ENCODE measurements around the gene FTH1. TPM values are rescaled to one million over a fixed set of nuclear protein-coding genes. Genes with fewer than 3 reads are reported as not detected.
A peak's percentile ranks its signal among the peaks of the same experiment; 100 is the strongest.
"Not testable (repeated sequence)": the region's sequence is repeated elsewhere in the genome, so short reads cannot be mapped to it uniquely, and the experiment has no call there.

Gene FTH1
- total and polyA plus RNA-seq, 3 donors from 2014 or later: 1,162 to 2,237 (median 1,419) TPM

DNA sequence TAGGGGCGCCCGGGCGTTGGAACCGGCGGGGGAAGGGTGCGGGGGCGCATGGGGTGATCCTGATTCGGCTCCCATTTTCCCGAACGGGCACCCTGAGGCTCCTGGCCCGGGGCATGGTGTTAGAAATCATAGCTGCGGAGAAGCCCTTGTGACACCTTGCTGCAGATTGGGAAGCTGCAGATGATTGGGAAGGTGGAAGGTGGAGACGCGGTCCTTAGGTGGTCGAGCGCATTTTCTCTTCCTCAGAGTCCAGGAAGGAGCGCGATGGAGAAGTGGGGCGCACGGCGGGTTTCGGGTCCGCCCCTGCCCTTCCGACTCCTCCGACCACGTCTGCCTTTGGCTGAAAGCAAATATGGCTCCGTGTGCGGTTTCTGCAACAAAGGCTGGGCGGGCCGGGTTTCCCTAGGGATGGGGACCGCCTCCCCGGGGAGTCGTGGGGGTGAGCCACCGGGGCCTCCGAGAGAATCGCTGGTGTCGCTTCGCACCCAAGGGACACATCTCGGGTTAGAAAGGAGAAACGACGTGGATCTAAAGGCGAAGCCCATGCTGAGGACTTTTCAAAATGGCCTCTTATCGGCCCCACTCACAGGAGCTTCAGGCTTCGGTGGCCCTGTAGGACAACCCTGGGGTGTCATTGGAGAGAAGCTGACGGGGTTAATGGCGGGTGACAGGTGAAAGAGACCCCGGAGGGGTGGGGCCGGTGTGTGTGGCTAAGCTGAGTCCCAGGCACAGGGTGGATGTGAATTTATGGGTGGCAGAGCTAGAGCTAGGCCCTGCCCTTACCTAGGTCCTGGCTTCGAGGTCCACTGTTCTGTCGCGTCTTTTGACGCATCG is 707 bp upstream of the FTH1 start:
- 10 to 19% methylated on average over 28 to 53 of the region's 53 CpGs for WGBS, 2 donors
- H3K9me3 ChIP-seq: no peaks in the 10 kb centered on the region
- intact Hi-C loops (cut with DNase I; ENCODE audit: low total_unique reads): no loop called here
- no peaks in the 10 kb centered on the region for H3K36me3 ChIP-seq (ENCODE audit: low read depth, missing control alignments)
- peak overlapping the region; percentile 97 to 100 for H3K27ac ChIP-seq
- no peak for TF ChIP-seq POLR2A (IDR thresholded peaks at IDR 0.05)
- TF ChIP-seq, protein P1, sequence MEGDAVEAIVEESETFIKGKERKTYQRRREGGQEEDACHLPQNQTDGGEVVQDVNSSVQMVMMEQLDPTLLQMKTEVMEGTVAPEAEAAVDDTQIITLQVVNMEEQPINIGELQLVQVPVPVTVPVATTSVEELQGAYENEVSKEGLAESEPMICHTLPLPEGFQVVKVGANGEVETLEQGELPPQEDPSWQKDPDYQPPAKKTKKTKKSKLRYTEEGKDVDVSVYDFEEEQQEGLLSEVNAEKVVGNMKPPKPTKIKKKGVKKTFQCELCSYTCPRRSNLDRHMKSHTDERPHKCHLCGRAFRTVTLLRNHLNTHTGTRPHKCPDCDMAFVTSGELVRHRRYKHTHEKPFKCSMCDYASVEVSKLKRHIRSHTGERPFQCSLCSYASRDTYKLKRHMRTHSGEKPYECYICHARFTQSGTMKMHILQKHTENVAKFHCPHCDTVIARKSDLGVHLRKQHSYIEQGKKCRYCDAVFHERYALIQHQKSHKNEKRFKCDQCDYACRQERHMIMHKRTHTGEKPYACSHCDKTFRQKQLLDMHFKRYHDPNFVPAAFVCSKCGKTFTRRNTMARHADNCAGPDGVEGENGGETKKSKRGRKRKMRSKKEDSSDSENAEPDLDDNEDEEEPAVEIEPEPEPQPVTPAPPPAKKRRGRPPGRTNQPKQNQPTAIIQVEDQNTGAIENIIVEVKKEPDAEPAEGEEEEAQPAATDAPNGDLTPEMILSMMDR (IDR thresholded peaks at IDR 0.05): no peak
- no peaks in the 10 kb centered on the region for H3K27me3 ChIP-seq
- peaks cover 49% of the 10 kb centered on the region for H3K4me1 ChIP-seq
- H3K4me3 ChIP-seq: peak overlapping the region; percentile 94 to 99
- DNase-seq: no peak

DNA sequence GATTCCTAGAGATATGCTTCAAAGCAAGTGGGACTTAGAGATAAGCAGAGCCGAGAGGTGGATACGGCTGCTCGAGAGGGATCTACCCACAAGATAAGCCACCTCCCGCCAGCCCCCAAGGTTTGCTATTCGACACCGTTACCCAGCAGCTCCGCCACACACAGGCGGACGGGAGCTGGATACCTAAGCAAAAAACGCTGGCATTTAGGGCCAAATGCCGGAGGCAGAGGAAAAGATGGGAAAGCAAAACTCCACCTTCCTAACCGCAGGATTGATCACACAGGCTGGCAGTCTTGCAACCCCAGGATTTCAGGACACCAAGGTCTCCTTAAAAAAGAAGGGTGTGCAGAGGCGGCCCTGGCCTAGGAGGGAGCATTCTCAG is 709 bp downstream of the FTH1 start:
- Histone ChIP-seq H3K4me3 (peak overlapping the region; percentile 94 to 99), H3K9me3 (no peaks in the 10 kb centered on the region), H3K36me3 (ENCODE audit: low read depth, missing control alignments) (no peaks in the 10 kb centered on the region), H3K27me3 (no peaks in the 10 kb centered on the region), H3K4me1 (peaks cover 45% of the 10 kb centered on the region), H3K27ac (peak overlapping the region; percentile 97 to 100)
- peak; percentile 22 for DNase-seq
- 0 to 1% methylated on average over 13 of the region's 13 CpGs for WGBS, 2 donors
- intact Hi-C loops (cut with DNase I; ENCODE audit: low total_unique reads): no loop called here
- TF ChIP-seq, protein P1 (IDR thresholded peaks at IDR 0.05): no peak
- no peak for TF ChIP-seq POLR2A (IDR thresholded peaks at IDR 0.05)

DNA sequence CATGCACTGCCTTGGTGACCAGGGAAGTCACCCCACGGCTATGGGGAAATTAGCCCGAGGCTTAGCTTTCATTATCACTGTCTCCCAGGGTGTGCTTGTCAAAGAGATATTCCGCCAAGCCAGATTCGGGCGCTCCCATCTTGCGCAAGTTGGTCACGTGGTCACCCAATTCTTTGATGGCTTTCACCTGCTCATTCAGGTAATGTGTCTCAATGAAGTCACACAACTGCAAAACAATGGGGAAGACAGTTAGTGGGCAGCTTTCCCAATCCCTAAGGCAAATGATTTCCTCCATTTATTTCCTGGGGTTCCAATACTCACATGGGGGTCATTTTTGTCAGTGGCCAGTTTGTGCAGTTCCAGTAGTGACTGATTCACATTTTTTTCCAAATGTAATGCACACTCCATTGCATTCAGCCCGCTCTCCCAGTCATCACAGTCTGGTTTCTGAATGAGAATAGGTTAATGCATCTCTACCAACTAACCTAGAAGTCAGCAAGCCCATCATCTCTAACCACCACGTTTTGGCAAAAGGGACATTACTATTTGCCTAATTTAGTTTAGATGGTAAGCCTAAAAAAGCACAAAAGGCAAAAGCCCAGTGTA is 2.7 kb downstream of the FTH1 start:
- Histone ChIP-seq H3K4me3 (peak overlapping the region in 1 of 2 donors; percentile 94), H3K27ac (peak overlapping the region; percentile 97 to 100), H3K4me1 (peaks cover 42% of the 10 kb centered on the region)
- H3K9me3 ChIP-seq; intact Hi-C loops (cut with DNase I; ENCODE audit: low total_unique reads); H3K36me3 ChIP-seq (ENCODE audit: low read depth, missing control alignments); H3K27me3 ChIP-seq: not testable (repeated sequence)
- WGBS, 2 donors: 53 to 56% methylated on average over 9 of the region's 9 CpGs
- DNase-seq: peak; percentile 32

DNA sequence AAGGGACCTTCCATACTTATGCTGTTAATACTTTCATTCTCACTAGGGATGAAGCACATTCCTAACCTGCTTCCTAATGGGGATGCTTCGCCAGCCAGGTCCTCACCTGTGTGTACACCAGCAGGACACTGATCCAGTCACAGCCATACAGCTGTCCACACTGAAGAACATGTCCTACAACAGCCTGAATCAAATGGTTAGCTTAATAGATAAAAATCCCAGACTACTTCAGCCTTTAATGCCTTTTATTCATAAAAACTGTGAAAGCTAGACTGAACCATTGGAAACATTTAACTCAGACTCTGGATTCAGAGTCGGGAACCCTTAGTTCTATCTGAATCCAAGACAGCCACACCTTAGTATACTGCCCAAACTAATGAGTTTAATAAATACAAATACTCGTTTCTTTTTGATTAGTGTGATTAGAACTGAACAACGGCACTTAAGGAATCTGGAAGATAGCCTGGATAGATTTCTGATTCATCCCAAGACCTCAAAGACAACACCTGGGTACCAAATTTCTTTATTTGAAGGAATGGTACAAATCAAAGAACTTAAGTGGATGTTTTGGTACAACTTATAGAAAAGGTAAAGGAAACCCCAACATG is 3.3 kb downstream of the FTH1 start:
- TF ChIP-seq, protein P1 (IDR thresholded peaks at IDR 0.05): no peak
- TF ChIP-seq POLR2A (IDR thresholded peaks at IDR 0.05): no peak
- peaks cover 38% of the 10 kb centered on the region for H3K4me1 ChIP-seq
- intact Hi-C loops (cut with DNase I; ENCODE audit: low total_unique reads): no loop called here
- H3K9me3 ChIP-seq: no peaks in the 10 kb centered on the region
- DNase-seq: peak; percentile 18
- 53% methylated on average over 4 of the region's 4 CpGs for WGBS, 2 donors
- H3K27me3 ChIP-seq: no peaks in the 10 kb centered on the region
- no peak overlapping the region for H3K4me3 ChIP-seq
- H3K36me3 ChIP-seq (ENCODE audit: low read depth, missing control alignments): no peaks in the 10 kb centered on the region
- peak overlapping the region; percentile 97 to 100 for H3K27ac ChIP-seq

DNA sequence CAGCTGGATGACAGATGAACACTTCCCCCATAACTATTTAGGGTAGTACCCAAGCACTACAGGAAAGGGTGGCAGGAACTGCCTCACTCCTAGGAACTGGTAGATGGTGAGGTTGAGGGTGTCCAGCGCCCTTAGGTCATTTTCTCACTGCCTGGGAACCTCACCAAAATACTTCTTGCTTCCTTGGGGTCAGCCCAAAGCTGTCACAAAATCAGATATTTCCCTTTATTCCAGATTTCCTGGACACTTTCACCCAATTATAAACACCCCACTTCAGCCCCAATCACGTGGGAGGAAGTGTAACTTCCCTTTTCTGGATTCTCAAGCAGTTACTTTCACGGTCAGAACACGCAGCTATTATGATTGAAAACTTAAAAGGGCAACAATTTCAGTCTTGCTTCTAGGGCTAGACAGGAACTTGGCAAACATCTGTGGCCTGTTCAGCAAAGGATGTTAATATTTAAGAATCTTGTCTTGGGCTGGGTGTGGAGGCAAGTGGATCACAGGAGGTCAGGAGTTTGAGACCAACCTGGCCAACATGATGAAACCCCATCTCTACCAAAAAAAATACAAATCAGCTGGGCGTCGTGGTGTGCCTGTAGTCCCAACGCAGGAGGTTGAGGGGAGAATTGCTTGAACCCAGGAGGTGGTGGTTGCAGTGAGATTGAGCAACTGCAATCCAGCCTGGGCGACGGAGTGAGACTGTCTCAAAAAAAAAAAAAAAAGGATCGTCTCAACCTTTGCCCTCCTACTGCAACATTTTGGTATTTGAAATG is 4.0 kb downstream of the FTH1 start:
- no peaks in the 10 kb centered on the region for H3K36me3 ChIP-seq (ENCODE audit: low read depth, missing control alignments)
- no peaks in the 10 kb centered on the region for H3K9me3 ChIP-seq
- no peaks in the 10 kb centered on the region for H3K27me3 ChIP-seq
- H3K4me1 ChIP-seq: peaks cover 38% of the 10 kb centered on the region
- WGBS, 2 donors: 55 to 60% methylated on average over 10 of the region's 10 CpGs
- H3K27ac ChIP-seq: peak overlapping the region; percentile 68 to 100
- TF ChIP-seq, protein P1 (IDR thresholded peaks at IDR 0.05): no peak
- no peak for TF ChIP-seq POLR2A (IDR thresholded peaks at IDR 0.05)
- intact Hi-C loops (cut with DNase I; ENCODE audit: low total_unique reads): no loop called here
- H3K4me3 ChIP-seq: no peak overlapping the region
- no peak for DNase-seq
